Frontal cortex (tissue), 4 donors: ENCODE results near the gene ASCL3. TPM values are rescaled to one million over a fixed set of nuclear protein-coding genes. Genes with fewer than 3 reads are reported as not detected.
"Not testable (repeated sequence)": the region's sequence is repeated elsewhere in the genome, so short reads cannot be mapped to it uniquely, and the experiment has no call there.

Source experiments
- DNase-seq, 2 donors: peaks; one replicate each; pipeline ENCODE4 v3.0.0; 2012; ENCODE audit warnings: low spot score in 2 of 2
- FAIRE-seq: peaks from 2 replicates; lab custom pipeline; 2012; peaks lifted over from hg19 to GRCh38; lab: Jason Lieb, UNC
- total RNA-seq: library from RNA; depleted of rRNA; stranded (reverse); fragments of >200 nt; gene quantifications from one replicate; pipeline ENCODE4 v1.2.3, GENCODE V29; 2014
- donor health status: control.
- donor health status: control.
- donor health status: control.

The ASCL3 gene
- total RNA-seq, 1 donor from 2014 or later = not detected

- DNase-seq (no peak), FAIRE-seq (no peak)
These were observed 14.0 kb upstream of the ASCL3 start for GRCh38 chr11:8956860-8957259.

GRCh38 chr11:8948886-8949285 lies 6.1 kb upstream of the ASCL3 start:
- no peak for DNase-seq
- no peak for FAIRE-seq

- no peak for FAIRE-seq
- no peak for DNase-seq
These were observed 4.6 kb upstream of the ASCL3 start for GRCh38 chr11:8947230-8947943.

GRCh38 chr11:8941341-8942103 lies 1.3 kb downstream of the ASCL3 start:
- DNase-seq = no peak

GRCh38 chr11:8937659-8938058 lies 5.2 kb downstream of the ASCL3 start:
- no peak for FAIRE-seq
- no peak for DNase-seq

More at GRCh38 chr11:8941341-8942103, 1.3 kb downstream of the ASCL3 start:
- FAIRE-seq = no peak

GRCh38 chr11:8937159-8937558 lies 5.7 kb downstream of the ASCL3 start:
- FAIRE-seq (no peak), DNase-seq (no peak)

- DNase-seq, FAIRE-seq: not testable (repeated sequence)
These were observed 7.0 kb downstream of the ASCL3 start for GRCh38 chr11:8935789-8936188.

- DNase-seq (no peak), FAIRE-seq (no peak)
These were observed 7.9 kb downstream of the ASCL3 start for GRCh38 chr11:8934742-8935488.

- no peak for DNase-seq
- FAIRE-seq = no peak
These were observed 8.9 kb downstream of the ASCL3 start for GRCh38 chr11:8933931-8934330.

GRCh38 chr11:8932564-8933180 lies 10.1 kb downstream of the ASCL3 start, which contains the start of gene C11orf16:
Gene C11orf16 (minus strand): TSS chr11:8932947. CDS start chr11:8932308, 639 bp downstream.
- DNase-seq (no peak), FAIRE-seq (no peak)

- FAIRE-seq (no peak), DNase-seq (no peak)
These were observed 12.2 kb downstream of the ASCL3 start for GRCh38 chr11:8930456-8931175.

- FAIRE-seq (no peak), DNase-seq (no peak)
These were observed 13.7 kb downstream of the ASCL3 start for GRCh38 chr11:8928981-8929615.

- DNase-seq (no peak), FAIRE-seq (no peak)
These were observed 14.6 kb downstream of the ASCL3 start for GRCh38 chr11:8928205-8928604.

- FAIRE-seq (no peak), DNase-seq (no peak)
These were observed 15.6 kb downstream of the ASCL3 start for GRCh38 chr11:8927233-8927632.

- no peak for DNase-seq
- no peak for FAIRE-seq
These were observed 16.6 kb downstream of the ASCL3 start for GRCh38 chr11:8926236-8926635.

GRCh38 chr11:8925711-8926110 lies 17.1 kb downstream of the ASCL3 start:
- no peak for FAIRE-seq

GRCh38 chr11:8922691-8923090 lies 20.1 kb downstream of the ASCL3 start:
- no peak for FAIRE-seq
- no peak for DNase-seq

More at GRCh38 chr11:8925711-8926110, 17.1 kb downstream of the ASCL3 start:
- no peak for DNase-seq

- DNase-seq (no peak), FAIRE-seq (no peak)
These were observed 25.5 kb downstream of the ASCL3 start for GRCh38 chr11:8917157-8917825.
